DMS 273 treated with DMSO at 0.1 percent for 48 hours (cell line): ENCODE data around the gene CST3.
"Not testable (repeated sequence)": the region's sequence is repeated elsewhere in the genome, so short reads cannot be mapped to it uniquely, and the experiment has no call there.

Experiments used
- DNase-seq: peaks from one replicate; lab custom pipeline; 2025; lab: John Stamatoyannopoulos, UW

The CST3 gene

GRCh38 chr20:23662276-23662870, 24.6 kb upstream of the CST3 start:
- no peak for DNase-seq

GRCh38 chr20:23661002-23661429, 23.3 kb upstream of the CST3 start:
- no peak for DNase-seq

- DNase-seq = peak; percentile 36
Measured at GRCh38 chr20:23659989-23660837, 22.5 kb upstream of the CST3 start.

- not testable (repeated sequence) for DNase-seq
Measured at GRCh38 chr20:23659610-23659988, 21.8 kb upstream of the CST3 start.

- no peak for DNase-seq
Measured at GRCh38 chr20:23658989-23659609, 21.3 kb upstream of the CST3 start.

GRCh38 chr20:23658336-23658735, 20.6 kb upstream of the CST3 start:
- no peak for DNase-seq

- no peak for DNase-seq
Measured at GRCh38 chr20:23657202-23657601, 19.4 kb upstream of the CST3 start.

GRCh38 chr20:23656372-23656771, 18.6 kb upstream of the CST3 start:
- no peak for DNase-seq

- DNase-seq = no peak
Measured at GRCh38 chr20:23655491-23656211, 17.9 kb upstream of the CST3 start.

- no peak for DNase-seq
Measured at GRCh38 chr20:23654717-23655116, 17.0 kb upstream of the CST3 start.

GRCh38 chr20:23654000-23654399, 16.2 kb upstream of the CST3 start:
- DNase-seq = no peak

- no peak for DNase-seq
Measured at GRCh38 chr20:23653400-23653938, 15.7 kb upstream of the CST3 start.

- DNase-seq = no peak
Measured at GRCh38 chr20:23652926-23653325, 15.2 kb upstream of the CST3 start.

- no peak for DNase-seq
Measured at GRCh38 chr20:23652371-23652770, 14.6 kb upstream of the CST3 start.

- no peak for DNase-seq
Measured at GRCh38 chr20:23651117-23651516, 13.4 kb upstream of the CST3 start.

- no peak for DNase-seq
Measured at GRCh38 chr20:23649830-23650417, 12.2 kb upstream of the CST3 start.

- no peak for DNase-seq
Measured at GRCh38 chr20:23649242-23649641, 11.5 kb upstream of the CST3 start.

GRCh38 chr20:23647346-23647745, 9.6 kb upstream of the CST3 start:
- no peak for DNase-seq

- no peak for DNase-seq
Measured at GRCh38 chr20:23646106-23646873, 8.5 kb upstream of the CST3 start.

GRCh38 chr20:23645575-23645974, 7.8 kb upstream of the CST3 start:
- no peak for DNase-seq

- no peak for DNase-seq
Measured at GRCh38 chr20:23644164-23644563, 6.4 kb upstream of the CST3 start.
